IPS-18c (cell line): ENCODE measurements around the gene RAB11FIP3.

Source experiments
- H3K4me3 ChIP-seq: 2 replicates; pipeline ENCODE4 v1.7.0; 2013; ENCODE audit warnings: low read depth, mild to moderate bottlenecking, low read length, moderate library complexity; ENCODE audit not compliant: insufficient read depth
- H3K9me3 ChIP-seq: one replicate; pipeline ENCODE4 v1.6.1; 2013; ENCODE audit warnings: mild to moderate bottlenecking, low read length, moderate library complexity; ENCODE audit not compliant: control insufficient read depth, insufficient read depth

RAB11FIP3 gene

DNA sequence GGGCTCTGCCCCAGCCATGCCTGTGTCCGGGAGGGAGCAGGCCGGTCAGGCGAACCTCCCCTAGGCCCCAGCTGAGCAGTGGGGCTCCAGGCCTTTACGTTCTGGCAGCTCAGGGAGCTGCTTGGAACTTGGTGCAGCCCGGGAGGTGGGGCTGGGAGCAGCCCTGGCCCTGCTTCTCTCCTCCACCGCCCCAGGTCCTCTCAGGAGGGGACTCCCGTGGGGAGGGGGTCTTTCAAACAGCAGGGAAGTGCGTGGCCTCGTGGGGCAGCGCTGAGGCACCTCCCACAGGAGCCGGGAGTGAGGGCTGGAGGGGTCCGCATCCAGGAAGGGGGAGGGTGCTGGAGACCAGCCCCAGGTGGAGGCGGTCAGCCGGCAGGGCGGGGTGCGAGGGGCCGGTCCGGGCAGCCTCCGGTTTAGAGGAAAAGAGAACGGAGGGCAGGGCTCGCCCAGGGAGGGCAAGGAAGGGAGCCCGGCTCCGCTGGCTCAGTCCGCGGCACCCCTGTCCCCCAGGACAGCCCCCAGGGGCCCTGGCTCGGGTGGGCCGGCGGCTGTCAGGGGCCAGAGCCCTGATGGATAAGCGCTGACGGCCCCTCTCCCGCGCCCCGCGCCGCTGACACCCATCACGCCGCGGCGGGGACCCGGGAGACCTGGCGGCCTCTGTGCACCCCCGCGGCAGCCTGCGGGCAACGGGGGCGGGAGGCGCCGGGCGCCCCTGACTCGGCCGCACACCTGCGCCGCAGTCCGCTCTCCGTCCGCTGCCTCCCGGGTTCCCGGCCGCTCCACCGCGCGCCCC, 134.2 kb downstream of the RAB11FIP3 start:
- peak overlapping the region; percentile 24; the same call in 1 of the 2 replicates for H3K4me3 ChIP-seq

DNA sequence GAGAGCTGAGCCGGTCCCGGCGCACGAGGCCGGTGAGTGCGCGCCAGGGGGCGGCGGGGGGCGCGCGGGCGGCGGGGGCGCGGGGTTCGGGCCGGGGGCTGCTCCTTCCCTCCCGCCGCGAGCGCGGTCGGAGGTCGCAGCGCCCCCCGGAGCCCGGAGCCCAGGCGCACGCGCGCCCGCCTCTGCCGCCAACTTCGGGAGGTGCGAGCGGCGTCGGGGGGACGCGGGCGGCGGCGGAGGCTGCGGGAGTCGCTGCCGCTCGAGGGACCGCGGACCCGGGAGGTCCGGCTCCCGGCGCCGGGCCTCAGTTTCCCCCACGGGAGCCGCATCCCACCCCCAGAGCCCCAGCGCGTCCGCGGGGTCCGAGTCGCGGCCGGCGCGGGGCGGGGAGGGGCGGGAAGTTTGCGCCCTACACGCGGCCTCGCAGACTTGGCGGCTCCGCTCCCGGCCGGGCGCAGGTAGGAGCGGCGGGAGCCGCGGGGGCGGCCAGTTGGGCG, 134.8 kb downstream of the RAB11FIP3 start, which contains the start of gene PRR35:
Gene PRR35, plus strand, starts transcription at position 191 of the 497 bp plus-strand sequence. CDS start 2,901 bp downstream, outside the sequence.
- Histone ChIP-seq H3K9me3 (no peaks in the 10 kb centered on the region), H3K4me3 (peak within 1 kb of the TSS; percentile 52; the same call in 1 of the 2 replicates)

More for the DNA sequence above, 134.2 kb downstream of the RAB11FIP3 start:
- no peaks in the 10 kb centered on the region for H3K9me3 ChIP-seq

DNA sequence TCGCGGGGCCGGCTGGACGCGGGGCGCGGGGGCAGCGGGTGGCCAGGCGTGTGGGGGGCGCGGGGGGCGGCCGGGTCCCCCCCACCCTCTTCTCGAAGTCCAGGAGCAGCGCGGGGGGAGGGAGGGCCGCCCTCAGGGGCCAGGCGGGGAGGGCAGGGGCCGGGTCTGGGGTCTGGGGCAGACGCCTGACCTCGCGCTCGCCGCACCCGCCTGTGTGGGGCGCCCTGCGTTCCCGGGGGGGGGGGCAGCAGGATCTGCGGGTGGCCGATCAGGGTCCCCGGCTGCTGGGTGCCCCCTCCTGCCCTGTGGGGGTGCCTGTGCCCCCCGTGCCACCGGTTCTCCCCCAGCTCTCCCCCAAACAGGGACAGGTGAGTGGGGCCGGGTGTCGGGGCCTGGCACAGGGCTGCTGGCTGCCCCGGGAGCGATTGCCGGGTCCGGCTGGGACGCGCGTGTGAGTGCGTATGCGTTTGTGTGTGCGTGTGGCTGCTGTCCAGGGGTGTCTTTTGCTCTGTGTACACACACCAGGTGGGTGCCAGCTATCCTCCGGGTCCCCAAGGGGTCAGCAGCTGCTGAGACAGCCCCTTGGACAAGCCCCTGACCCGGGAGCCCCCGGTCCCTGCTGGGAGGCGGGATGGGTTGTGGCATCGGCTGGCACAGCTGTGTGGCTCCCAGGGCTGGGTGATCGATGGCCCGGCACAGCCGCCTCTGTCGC, 135.4 kb downstream of the RAB11FIP3 start:
- Histone ChIP-seq H3K9me3 (no peaks in the 10 kb centered on the region), H3K4me3 (no peak overlapping the region; the same call in 1 of the 2 replicates)

DNA sequence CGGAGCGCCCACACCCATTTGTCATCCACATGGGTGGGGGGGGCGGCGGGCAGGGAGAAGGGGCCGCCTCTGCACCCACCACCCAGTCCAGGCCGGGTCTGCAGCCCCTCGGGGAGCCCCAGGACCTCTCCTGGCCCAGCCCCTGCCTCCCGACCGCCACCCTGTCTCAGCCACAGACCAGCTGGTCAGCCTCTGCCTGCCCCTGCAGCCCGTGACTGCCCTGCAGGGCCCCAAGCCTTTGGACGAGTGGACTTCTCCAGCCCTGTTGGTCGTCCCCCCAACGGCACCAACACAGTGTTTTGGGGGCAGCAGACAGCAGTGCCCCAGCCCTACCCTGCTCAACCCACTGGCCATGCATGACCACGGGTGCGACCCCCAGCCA, 136.0 kb downstream of the RAB11FIP3 start:
- Histone ChIP-seq H3K4me3 (no peak overlapping the region), H3K9me3 (no peaks in the 10 kb centered on the region)

DNA sequence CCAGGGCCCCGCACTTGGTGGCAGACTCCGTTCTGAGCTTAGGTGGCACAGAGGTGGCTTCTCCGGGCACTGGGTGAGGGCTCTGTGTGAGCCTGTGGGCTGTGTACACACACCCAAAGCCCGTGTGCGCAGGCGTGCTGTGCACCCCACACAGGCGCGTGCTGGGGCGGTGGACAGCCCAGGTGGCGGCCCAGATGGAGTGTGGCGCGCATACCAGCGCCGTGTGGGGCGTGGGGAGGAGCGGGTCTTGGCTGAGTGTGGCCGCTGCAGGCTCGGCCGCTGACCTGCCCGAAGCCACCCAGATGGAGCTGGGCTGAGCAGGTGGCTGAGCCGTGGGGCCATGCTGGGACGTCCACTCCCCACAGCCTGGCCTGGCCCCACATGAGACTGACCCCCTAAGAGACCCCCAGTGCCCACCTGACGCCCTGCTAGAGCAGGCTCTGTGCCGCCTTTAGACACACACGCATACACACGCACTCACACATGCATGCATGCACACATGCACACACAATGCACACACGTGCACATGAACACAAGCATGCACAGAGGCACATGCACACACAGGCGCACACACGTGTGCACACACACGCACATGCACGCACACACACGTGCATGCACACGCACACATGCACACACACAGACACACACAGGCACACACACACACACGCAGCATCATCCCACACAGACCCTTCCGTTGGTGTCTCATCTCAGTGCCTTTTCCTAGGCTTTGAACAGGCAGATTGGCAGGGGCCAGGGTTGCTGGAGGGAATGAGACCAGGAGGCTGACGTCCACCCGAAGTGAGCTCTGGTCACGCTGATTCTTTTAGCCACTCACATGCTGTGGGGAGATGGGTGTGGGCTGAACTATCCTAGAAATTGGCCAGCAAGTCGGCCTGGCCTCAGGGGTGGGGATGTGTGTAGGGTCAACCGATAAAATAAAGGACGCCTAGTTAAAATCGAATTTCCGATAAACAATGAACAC, 136.8 kb downstream of the RAB11FIP3 start:
- no peaks in the 10 kb centered on the region for H3K9me3 ChIP-seq
- no peak overlapping the region for H3K4me3 ChIP-seq

DNA sequence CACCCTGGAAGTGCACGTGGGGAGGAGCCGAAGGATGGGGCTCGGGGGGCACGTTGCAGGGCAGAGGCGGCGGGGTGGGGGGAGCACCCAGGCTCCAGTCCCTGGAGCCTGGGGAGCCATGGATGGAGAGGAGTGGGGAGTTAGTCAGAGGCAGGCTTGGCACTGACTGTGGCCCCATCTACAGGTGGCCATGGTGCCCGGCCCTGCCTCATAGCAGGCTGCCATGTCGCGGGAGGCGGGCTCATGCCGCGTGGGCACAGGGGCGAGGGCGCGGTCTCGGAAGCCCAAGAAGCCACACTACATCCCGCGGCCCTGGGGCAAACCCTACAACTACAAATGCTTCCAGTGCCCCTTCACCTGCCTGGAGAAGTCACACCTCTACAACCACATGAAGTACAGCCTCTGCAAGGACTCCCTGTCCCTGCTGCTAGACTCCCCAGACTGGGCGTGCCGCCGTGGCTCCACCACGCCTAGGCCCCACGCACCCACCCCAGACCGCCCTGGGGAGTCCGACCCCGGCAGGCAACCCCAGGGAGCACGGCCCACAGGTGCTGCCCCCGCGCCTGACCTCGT, 137.7 kb downstream of the RAB11FIP3 start:
- Histone ChIP-seq H3K4me3 (no peak overlapping the region), H3K9me3 (no peaks in the 10 kb centered on the region)

DNA sequence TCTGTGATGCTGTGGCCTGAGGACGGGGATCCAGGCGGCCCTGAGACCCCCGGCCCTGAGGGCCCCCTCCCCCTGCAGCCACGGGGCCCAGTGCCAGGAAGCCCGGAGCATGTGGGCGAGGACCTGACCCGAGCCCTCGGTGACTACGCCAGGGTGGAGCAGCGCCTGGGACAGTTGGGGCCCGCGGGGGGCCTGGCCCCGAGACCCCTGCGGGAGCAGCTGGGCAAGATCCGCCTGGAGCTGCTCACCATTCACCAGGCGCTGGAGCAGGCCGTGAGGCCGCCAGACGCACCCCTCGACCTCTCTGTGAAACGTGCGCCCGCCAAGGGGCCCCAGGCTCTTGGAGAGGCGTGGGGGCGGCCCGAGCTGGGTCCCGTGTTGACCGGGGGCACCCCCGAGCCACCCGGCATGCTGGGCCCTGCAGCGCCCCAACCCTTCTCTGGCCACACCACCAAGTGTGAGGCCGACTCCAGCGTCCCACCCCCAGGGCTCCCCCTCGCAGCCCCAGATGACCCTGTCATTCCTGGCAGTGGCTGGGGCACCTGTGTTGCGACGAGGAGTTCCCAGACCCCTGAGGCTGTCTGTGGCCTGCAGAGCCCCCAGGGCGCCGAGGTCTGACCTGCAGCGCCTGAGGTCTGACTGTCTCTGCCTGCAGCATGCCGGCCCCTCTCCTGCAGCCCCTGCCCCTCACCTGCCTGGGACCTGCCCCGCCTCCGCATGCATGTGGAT, 139.4 kb downstream of the RAB11FIP3 start:
- Histone ChIP-seq H3K4me3 (no peak overlapping the region), H3K9me3 (no peaks in the 10 kb centered on the region)

DNA sequence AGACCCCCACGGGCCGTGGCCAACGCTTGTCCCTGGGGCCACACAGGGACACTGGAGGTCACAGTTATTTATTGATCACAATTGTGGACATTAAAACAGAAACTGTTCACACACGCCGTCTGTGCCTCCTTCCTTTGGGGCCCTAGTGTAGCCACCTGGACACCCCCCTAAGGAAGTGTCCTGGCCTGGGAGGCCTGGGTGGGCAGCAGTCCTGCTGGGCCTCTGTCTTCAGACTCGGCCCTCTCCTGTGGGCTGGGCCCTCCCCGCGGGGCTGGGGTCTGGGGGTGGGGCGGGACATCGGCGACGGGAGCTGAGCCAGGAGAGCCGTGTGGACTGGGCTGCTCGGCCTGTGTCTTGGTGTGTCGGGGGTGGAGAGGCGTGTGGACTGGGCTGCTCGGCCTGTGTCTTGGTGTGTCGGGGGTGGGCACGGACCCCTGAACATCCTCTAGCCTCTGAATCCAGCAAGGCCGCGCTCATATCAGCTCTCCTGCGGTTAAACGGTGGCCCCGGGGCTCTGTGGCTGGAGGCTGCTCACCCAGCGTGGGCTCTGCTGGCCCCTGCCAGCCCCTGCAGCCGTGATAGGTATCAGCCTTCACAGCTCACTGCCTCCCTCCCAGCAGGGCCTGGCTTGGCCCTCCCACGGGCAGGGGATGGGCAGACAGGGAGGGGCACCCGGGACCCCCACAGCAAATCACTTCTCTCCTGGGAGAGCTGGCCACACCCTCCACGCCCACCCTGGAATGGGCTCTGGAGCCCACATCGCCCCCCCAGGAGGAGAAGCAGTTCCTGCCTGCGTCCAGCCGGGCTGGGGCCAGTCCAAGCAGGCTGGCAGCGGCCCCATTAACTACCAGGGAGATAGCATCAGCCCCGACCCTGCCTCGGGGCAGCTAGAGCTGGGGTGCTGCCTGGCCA, 140.2 kb downstream of the RAB11FIP3 start:
- no peak overlapping the region for H3K4me3 ChIP-seq
- H3K9me3 ChIP-seq, result no peaks in the 10 kb centered on the region

DNA sequence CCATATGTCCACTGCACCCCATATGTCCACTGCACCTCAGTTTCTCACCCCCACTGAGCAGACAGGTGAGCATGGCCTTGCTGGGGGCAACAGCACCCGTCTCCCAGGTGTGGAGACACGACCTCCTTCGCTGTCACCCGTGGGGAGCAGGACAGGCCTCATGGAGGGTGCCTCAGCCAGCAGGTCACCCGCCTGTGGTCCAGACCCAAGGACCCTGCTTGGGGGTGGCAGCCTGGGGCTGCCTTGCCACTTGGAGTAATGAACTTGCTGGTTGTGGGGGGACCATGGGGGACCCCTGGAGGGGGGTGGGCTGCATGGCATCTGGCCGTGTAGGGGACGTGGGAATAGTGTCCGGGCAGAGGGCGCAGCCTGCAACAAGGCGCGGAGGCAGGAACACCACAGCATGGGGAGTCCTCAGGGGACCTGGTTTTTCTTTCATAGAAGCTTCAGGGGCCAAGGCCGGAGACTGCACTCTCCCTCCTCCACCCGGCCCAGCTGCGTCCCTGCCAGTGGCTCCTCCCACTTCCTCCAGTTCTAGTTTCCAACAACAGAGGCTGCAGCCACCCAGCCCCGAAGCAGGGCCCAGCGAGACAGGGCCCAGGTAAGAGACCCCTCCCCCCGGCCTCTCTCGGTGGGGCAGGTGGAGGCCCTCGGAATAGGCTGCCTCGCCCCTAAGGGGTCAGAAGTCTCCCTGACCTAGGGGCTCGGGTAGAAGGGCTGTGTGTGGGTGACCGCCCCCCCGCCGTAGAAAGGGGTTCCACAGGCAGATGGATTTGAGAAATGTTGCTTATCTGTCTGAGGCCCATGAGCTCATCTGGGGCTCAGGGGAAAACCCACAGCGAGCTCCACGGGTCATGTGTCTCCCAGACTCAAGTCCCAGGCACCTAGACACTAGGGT, 141.3 kb downstream of the RAB11FIP3 start, which contains the start of gene NHLRC4:
Gene NHLRC4, plus strand, starts transcription at position 531 of the 898 bp plus-strand sequence. CDS start 1,043 bp downstream, outside the sequence.
- Histone ChIP-seq H3K9me3 (no peaks in the 10 kb centered on the region), H3K4me3 (no peak within 1 kb of the TSS)

DNA sequence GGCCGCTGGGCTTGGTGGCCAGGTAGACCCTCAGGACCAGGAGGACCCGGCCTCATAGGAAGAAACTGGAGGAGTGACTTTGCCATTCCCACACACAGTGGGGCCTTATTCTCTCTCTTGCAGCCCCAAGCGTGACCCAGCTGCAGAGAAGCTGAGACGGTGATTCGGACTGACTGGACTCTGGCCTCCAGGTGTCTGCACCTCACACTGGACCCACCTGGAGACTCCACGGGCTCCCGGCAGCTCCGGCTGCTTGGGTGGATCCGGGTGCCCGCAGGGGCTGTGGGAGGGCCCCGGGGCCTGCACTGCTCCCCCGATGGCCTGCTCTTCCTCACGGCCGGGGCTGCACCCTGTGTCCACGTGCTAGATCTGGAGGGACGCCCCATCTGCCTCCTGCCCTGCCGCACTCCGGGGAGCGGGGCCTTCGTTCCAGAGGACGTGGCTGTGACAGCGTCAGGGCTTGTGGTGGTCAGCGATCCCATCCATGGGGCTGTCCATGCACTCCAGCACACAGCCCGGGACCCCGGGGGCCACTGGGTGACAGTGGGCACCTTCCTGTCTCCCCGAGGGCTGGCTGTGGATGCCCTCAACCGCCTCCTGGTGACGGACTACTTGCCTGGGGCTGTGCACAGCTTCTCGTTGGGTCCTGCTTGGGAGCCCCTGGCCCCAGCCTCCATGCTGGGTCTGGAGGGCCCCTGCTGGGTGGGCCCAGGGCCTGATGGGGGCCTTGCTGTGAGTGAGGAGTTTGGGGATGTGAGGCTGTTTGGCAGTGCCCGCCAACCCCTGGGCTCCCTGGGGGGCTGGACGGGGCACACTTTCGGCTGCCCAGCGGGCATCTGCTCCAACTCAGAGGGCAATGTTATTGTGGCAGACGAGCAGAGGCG, 142.2 kb downstream of the RAB11FIP3 start:
- no peak overlapping the region for H3K4me3 ChIP-seq
- no peaks in the 10 kb centered on the region for H3K9me3 ChIP-seq

DNA sequence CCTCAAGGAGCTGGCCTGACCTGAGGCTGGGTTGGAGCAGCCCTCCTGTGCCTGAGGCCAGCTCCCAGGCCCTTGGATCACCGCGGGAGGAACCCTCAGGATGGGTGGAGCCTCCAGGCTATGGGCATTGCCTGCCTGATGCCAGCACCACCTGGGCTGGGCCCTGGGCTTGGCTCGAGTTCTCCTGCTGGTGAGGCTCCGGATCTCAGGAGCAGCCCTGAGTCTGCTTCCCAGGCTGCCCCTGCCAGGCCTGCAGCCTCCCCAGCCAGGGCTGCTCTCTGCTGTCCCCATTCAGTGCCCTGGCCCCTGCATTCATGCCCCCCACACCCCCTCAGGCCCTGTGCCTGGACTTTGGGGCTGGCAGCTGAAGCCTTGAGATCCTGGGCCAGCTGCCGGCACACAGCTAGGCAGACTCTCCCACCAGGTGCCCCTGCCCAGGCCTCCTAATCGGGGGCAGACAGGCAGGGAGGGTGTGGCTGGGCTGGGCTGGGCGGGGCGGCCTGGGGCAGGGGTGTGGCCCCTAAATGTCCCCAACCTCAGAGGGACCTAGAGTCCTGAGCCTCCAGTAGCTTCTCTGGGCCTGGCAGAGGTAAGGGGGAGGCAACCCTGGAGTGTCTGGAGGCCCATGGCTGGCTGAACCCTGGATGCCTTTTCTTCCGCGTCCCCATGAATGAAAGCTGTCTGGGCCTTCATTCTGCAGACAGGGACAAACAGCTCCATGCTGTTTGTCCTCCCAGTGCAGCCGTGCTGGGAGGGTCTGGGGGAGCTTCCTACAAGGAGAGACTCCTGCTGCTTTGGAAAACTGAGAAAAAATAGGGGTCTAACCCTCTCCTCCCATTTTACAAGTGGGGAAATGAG, 143.2 kb downstream of the RAB11FIP3 start:
- Histone ChIP-seq H3K4me3 (peak overlapping the region; percentile 53; the same call in 1 of the 2 replicates), H3K9me3 (no peaks in the 10 kb centered on the region)

DNA sequence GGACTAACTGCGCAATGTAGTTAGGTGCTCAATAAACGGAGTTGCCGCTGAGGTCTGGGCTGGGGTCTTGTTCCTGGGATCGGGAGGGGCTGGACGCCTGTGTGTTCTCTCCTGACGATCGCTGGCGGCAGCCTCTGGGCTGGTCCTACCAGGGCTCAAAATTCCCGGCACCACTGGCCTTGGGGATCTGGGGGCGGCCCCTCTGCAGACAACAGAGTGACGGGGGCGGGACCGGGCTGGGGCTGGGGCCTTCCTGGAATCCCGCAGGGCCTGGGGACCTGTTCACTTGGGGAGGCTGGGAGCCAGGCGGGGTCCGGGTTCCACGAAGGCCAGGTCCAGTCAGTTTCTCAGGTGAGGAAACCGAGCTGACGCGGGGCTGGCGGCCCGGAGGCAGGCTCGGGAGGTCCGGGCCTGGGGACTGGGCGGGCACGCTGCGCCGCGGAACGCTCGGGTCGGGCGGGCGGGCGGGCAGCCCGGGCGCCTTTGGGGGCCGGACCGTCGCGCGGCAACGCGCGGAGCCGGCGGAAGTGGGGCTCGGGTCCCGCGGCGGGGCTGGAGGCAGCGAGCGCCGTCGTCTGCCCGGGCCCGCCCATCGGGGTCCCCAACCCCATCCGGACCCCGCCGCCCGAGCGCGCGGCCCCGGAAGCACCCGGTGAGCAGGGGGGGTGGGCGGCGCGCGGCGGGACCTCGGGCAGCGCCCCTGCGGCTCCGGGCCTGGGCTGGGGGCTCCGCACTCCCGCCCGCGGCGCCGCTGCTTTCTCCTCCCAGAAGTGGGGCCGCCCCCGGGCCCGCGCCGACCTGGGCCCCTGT, 144.2 kb downstream of the RAB11FIP3 start, which contains the start of gene PIGQ:
Gene PIGQ, plus strand, starts transcription at position 524 of the 810 bp plus-strand sequence. CDS start 4,107 bp downstream, outside the sequence.
- H3K4me3 ChIP-seq, result peak within 1 kb of the TSS; percentile 91
- H3K9me3 ChIP-seq, result no peaks in the 10 kb centered on the region
